Right lung (tissue), 5 donors: ENCODE results near the gene ANXA6. TPM values are rescaled to one million over a fixed set of nuclear protein-coding genes. Genes with fewer than 3 reads are reported as not detected.

Source experiments
- polyA plus RNA-seq, 5 donors: library from polyadenylated mRNA; unstranded; fragments of 120-200 nt; gene quantifications; one replicate each; pipeline versions ENCODE4 v1.2.1 to v1.2.3, GENCODE V29; 2013; ENCODE audit warnings: inconsistent platforms in 1 of 5, low replicate concordance in 1 of 5; ENCODE audit not compliant: insufficient read length in 5 of 5, insufficient read depth in 1 of 5

The ANXA6 gene
- polyA plus RNA-seq, 5 donors = 258 to 308 (median 290) TPM

Other genes with a start within 250 kb of the ANXA6 start
- 100 to 1,000 TPM in 1 of 5 donors, 10 to 100 TPM in 4; 33.8 to 140 (median 60.3) TPM for gene GPX3, start 137.2 kb downstream of the ANXA6 start, polyA plus RNA-seq
- gene TNIP1, start 76.7 kb downstream of the ANXA6 start, polyA plus RNA-seq = 10 to 100 TPM; 53.9 to 84.8 (median 79.3) TPM
- gene CCDC69, start 66.3 kb upstream of the ANXA6 start, polyA plus RNA-seq = 10 to 100 TPM in 1 of 5 donors, 1 to 10 TPM in 4; 8.5 to 15.1 (median 9.2) TPM
- 10 to 100 TPM; 29.6 to 39.3 (median 33.3) TPM for gene GM2A, start 95.4 kb upstream of the ANXA6 start, polyA plus RNA-seq
- gene SLC36A3, start 146.0 kb upstream of the ANXA6 start, polyA plus RNA-seq = under 1 TPM in 1 of 5 donors, not detected in 4; 0.10 TPM
- under 1 TPM in 3 of 5 donors, not detected in 2; 0.04 to 0.10 (median 0.09) TPM for gene SLC36A2, start 189.8 kb upstream of the ANXA6 start, polyA plus RNA-seq